A549 (cell line): Measurements from ENCODE around the gene FAM8A1. TPM values are rescaled to one million over a fixed set of nuclear protein-coding genes. Genes with fewer than 3 reads are reported as not detected.

Experiments used
- ATAC-seq, 2 experiments: fragments of 200-7000 bp in 1 of 2; fragments of >200 bp in 1 of 2; cut with Nextera tagmentation in 1 of 2; cut with Tn5 transposase in 1 of 2; 3 replicates each; pipeline versions ENCODE4 v1.8.0 to v1.9.1; 2018 to 2020; ENCODE audit warnings: mild to moderate bottlenecking in 1 of 2, moderate library complexity in 1 of 2
- CTCF ChIA-PET: fragments of 300-600 bp; sonication (Branson Sonifier 250); formaldehyde crosslinking; extraction: SDS; loops from one replicate; lab custom pipeline; 2021; ENCODE audit warnings: antibody characterized with exemption, inconsistent platforms; lab: Yijun Ruan, JAX
- POLR2A ChIA-PET: fragments of 350-600 bp; formaldehyde crosslinking; extraction: SDS; loops from one replicate; lab custom pipeline; 2021; ENCODE audit warnings: antibody characterized with exemption, inconsistent platforms; lab: Yijun Ruan, JAX
- DNase-seq, 2 experiments: peaks; one replicate each; pipeline versions ENCODE4 v3.0.0 to v3.0.0-alpha.2; 2011 to 2016; ENCODE audit warnings: low read depth in 1 of 2, low spot score in 1 of 2
- FAIRE-seq: peaks from 2 replicates; lab custom pipeline; 2011; peaks lifted over from hg19 to GRCh38; lab: Jason Lieb, UNC
- H3K27ac ChIP-seq, 2 experiments: fragments of >200 bp; sonication (Bioruptor Twin); formaldehyde crosslinking; 3 replicates each; pipeline ENCODE4 v1.5.1; 2016 to 2017
- H3K4me1 ChIP-seq: fragments of >200 bp; sonication (Bioruptor Twin); formaldehyde crosslinking; 3 replicates; pipeline ENCODE4 v1.6.1; 2016
- H3K4me2 ChIP-seq: fragments of >200 bp; sonication (Bioruptor Twin); formaldehyde crosslinking; 3 replicates; pipeline ENCODE4 v1.6.1; 2016
- H3K4me3 ChIP-seq: fragments of >200 bp; sonication (Bioruptor Twin); formaldehyde crosslinking; 3 replicates; pipeline ENCODE4 v1.5.1; 2016
- H3K9me3 ChIP-seq: fragments of >200 bp; sonication (Bioruptor Twin); formaldehyde crosslinking; 3 replicates; pipeline ENCODE4 v1.6.1; 2016
- ATOH8 ChIP-seq: fragments of 250-450 bp; sonication (Bioruptor Pico); IDR thresholded peaks from 2 replicates; pipeline ENCODE4 v1.5.0; 2020; ENCODE audit warnings: low read depth, mild to moderate bottlenecking, moderate library complexity
- CEBPB ChIP-seq, 2 experiments: fragments of >200 bp in 1 of 2; sonication (Bioruptor Twin) in 1 of 2; formaldehyde crosslinking in 1 of 2; IDR thresholded peaks; 2 replicates each; pipeline ENCODE4 v1.6.1; 2012 to 2016
- CHD2 ChIP-seq: fragments of 150-350 bp; IDR thresholded peaks from 2 replicates; pipeline ENCODE4 v1.6.1; 2014; ENCODE audit warnings: low read length; ENCODE audit not compliant: partially characterized antibody
- E2F6 ChIP-seq: IDR thresholded peaks from 2 replicates; pipeline ENCODE4 v1.6.1; 2012; ENCODE audit warnings: low read depth, borderline replicate concordance
- EHF ChIP-seq: fragments of 250-450 bp; sonication (Bioruptor Pico); IDR thresholded peaks from 2 replicates; pipeline ENCODE4 v1.5.0; 2020; ENCODE audit warnings: mild to moderate bottlenecking
- FOSB ChIP-seq: fragments of 250-450 bp; sonication (Bioruptor Pico); IDR thresholded peaks from 2 replicates; pipeline ENCODE4 v1.5.0; 2020; ENCODE audit warnings: mild to moderate bottlenecking, moderate library complexity
- FOXS1 ChIP-seq: fragments of 250-450 bp; sonication (Bioruptor Pico); IDR thresholded peaks from 2 replicates; pipeline ENCODE4 v1.5.0; 2020; ENCODE audit warnings: mild to moderate bottlenecking, moderate library complexity
- GATA3 ChIP-seq: IDR thresholded peaks from 2 replicates; pipeline ENCODE4 v1.6.1; 2012; ENCODE audit warnings: borderline replicate concordance
- HES2 ChIP-seq: fragments of >200 bp; sonication (Bioruptor Twin); formaldehyde crosslinking; IDR thresholded peaks from 2 replicates; pipeline ENCODE4 v1.6.1; 2016
- HOXA7 ChIP-seq: fragments of 250-450 bp; sonication (Bioruptor Pico); IDR thresholded peaks from 2 replicates; pipeline ENCODE4 v1.5.0; 2020; ENCODE audit warnings: mild to moderate bottlenecking, moderate library complexity
- HOXB5 ChIP-seq: fragments of 250-450 bp; sonication (Bioruptor Pico); IDR thresholded peaks from 2 replicates; pipeline ENCODE4 v1.5.0; 2020; ENCODE audit warnings: mild to moderate bottlenecking, moderate library complexity
- KDM1A ChIP-seq: fragments of 200-600 bp; sonication (generic); IDR thresholded peaks from 2 replicates; pipeline ENCODE4 v1.6.1; 2016; ENCODE audit warnings: low read depth, mild to moderate bottlenecking
- MAX ChIP-seq: IDR thresholded peaks from 2 replicates; pipeline ENCODE4 v1.6.1; 2012
- NFE2L2 ChIP-seq: fragments of 150-350 bp; conservative IDR thresholded peaks from 2 replicates; pipeline ENCODE4 v1.6.1; 2014; ENCODE audit warnings: low read length
- NPAS2 ChIP-seq: fragments of 250-450 bp; sonication (Bioruptor Pico); IDR thresholded peaks from 2 replicates; pipeline ENCODE4 v1.8.0; 2022; ENCODE audit warnings: mild to moderate bottlenecking, moderate library complexity, borderline replicate concordance
- PHF8 ChIP-seq: fragments of 200-600 bp; sonication (generic); IDR thresholded peaks from 2 replicates; pipeline ENCODE4 v1.6.1; 2016; ENCODE audit warnings: low read depth, mild to moderate bottlenecking, antibody characterized with exemption, moderate library complexity, borderline replicate concordance
- POLR2A ChIP-seq: IDR thresholded peaks from 2 replicates; pipeline ENCODE4 v1.6.1; 2012; ENCODE audit warnings: mild to moderate bottlenecking, low read length
- RCOR1 ChIP-seq: fragments of 150-350 bp; IDR thresholded peaks from 2 replicates; pipeline ENCODE4 v1.6.1; 2014; ENCODE audit warnings: antibody characterized with exemption, low read length, low read depth
- USF2 ChIP-seq: fragments of 450-650 bp; IDR thresholded peaks from 2 replicates; pipeline ENCODE4 v1.6.1; 2014; ENCODE audit warnings: antibody characterized with exemption
- ZFP36 ChIP-seq: fragments of 450-650 bp; IDR thresholded peaks from 2 replicates; pipeline ENCODE4 v1.6.1; 2014; ENCODE audit warnings: borderline replicate concordance; ENCODE audit not compliant: partially characterized antibody
- ZSCAN20 ChIP-seq: fragments of 250-450 bp; sonication (Bioruptor Pico); IDR thresholded peaks from 2 replicates; pipeline ENCODE4 v1.8.0; 2022; ENCODE audit warnings: mild to moderate bottlenecking, moderate library complexity
- WGBS: methylation state at CpG from one replicate; pipeline ENCODE4 v1.1.6; 2017; ENCODE audit errors: missing lambda C conversion rate; 5-methylcytosine and 5-hydroxymethylcytosine counted together
- polyA plus RNA-seq, 4 experiments: library from polyadenylated mRNA; depleted of rRNA in 3 of 4; stranded (reverse); fragments of >200 nt; fragmentation: RNase III in 1 of 4; extraction: RNeasy Plus Mini Kit Qiagen cat#74134 plus additional on column Dnase treatment in 1 of 4; gene quantifications; 2 replicates in 3 of 4; 3 replicates in 1 of 4; pipeline ENCODE4 v1.2.3, GENCODE V29; 2011 to 2017

Gene FAM8A1
- polyA plus RNA-seq, 2 of the 4 experiments (the other 2 are of a cell fraction): 5.5 to 9.0 TPM

- DNase-seq (no peak), ATAC-seq (no peak), FAIRE-seq (no peak)
- H3K4me3 ChIP-seq: no peak overlapping the region
- CTCF ChIA-PET: no interaction called here
- H3K9me3 ChIP-seq: no peaks in the 10 kb centered on the region
- H3K4me2 ChIP-seq: no peak overlapping the region
- WGBS: 86% methylated on average over 1 of the region's 1 CpG
- no peak overlapping the region for H3K27ac ChIP-seq
- POLR2A ChIA-PET: no interaction called here
- no peak for TF ChIP-seq ZSCAN20
- TF ChIP-seq HOXA7 (CRISPR knock-in tag): no peak
- TF ChIP-seq NPAS2: no peak
- no peak for TF ChIP-seq KDM1A
- no peak for TF ChIP-seq FOXS1 (CRISPR knock-in tag)
- no peak for TF ChIP-seq RCOR1
- no peak for TF ChIP-seq FOSB (CRISPR knock-in tag)
- TF ChIP-seq HES2: no peak
- TF ChIP-seq MAX: no peak
- TF ChIP-seq ZFP36: no peak
- no peak for TF ChIP-seq NFE2L2
- H3K4me1 ChIP-seq: 0 out of 3 replicates have a peak, but pooled peaks cover 8% of the 10 kb centered on the region
Observed at GRCh38 chr6:17591287-17591686, 8.8 kb upstream of the FAM8A1 start.

- no peak for ATAC-seq
- TF ChIP-seq HOXB5 (CRISPR knock-in tag) (no peak), CHD2 (no peak), EHF (CRISPR knock-in tag) (no peak)
- POLR2A ChIA-PET: no interaction called here
- no peak for DNase-seq
- Histone ChIP-seq H3K4me1 (0 out of 3 replicates have a peak, but pooled peaks cover 8% of the 10 kb centered on the region), H3K4me3 (no peak overlapping the region), H3K27ac (no peak overlapping the region), H3K9me3 (no peaks in the 10 kb centered on the region), H3K4me2 (no peak overlapping the region)
- FAIRE-seq: no peak
- CTCF ChIA-PET: interaction anchor here (0.7 kb wide), 1 partner anchor 9 kb away, joined by 3 read pairs; no protein-coding TSS in a partner anchor
Observed at GRCh38 chr6:17593246-17593645, 6.9 kb upstream of the FAM8A1 start.

GRCh38 chr6:17596085-17596484 is 4.0 kb upstream of the FAM8A1 start:
- H3K4me2 ChIP-seq: no peak overlapping the region
- H3K4me3 ChIP-seq: no peak overlapping the region
- WGBS: 89% methylated on average over 3 of the region's 3 CpGs
- POLR2A ChIA-PET: no interaction called here
- H3K4me1 ChIP-seq: no peaks in the 10 kb centered on the region
- ATAC-seq: no peak
- H3K9me3 ChIP-seq: no peaks in the 10 kb centered on the region
- TF ChIP-seq USF2 (no peak), FOXS1 (CRISPR knock-in tag) (no peak), POLR2A (no peak), GATA3 (no peak), CEBPB (IDR thresholded peaks at IDR 0.05) (0 out of 4 replicates have a peak, but pooled peaks of 1 of the 2 experiments have one; percentile 7)
- CTCF ChIA-PET: interaction anchor here (1.8 kb wide), 1 partner anchor 11 kb away, joined by 4 read pairs; no protein-coding TSS in a partner anchor
- no peak overlapping the region for H3K27ac ChIP-seq
- no peak for DNase-seq
- no peak for FAIRE-seq

- peak overlapping the region; percentile 69 to 92 for H3K27ac ChIP-seq
- POLR2A ChIA-PET: interaction anchor here (1.0 kb wide), 1 partner anchor 11 kb away, joined by 8 read pairs; no protein-coding TSS in a partner anchor
- H3K4me3 ChIP-seq: peak overlapping the region; percentile 99
- TF ChIP-seq PHF8: peak; percentile 39
- TF ChIP-seq ATOH8 (CRISPR knock-in tag): no peak
- TF ChIP-seq E2F6: 0 out of 2 replicates have a peak, but pooled peaks have one; percentile 13
- CTCF ChIA-PET: interaction anchor here (0.9 to 1.4 kb wide), 2 partner anchors 11 to 12 kb away, joined by 3 read pairs; no protein-coding TSS in a partner anchor
- WGBS: 17% methylated on average over 11 of the region's 77 CpGs
- FAIRE-seq (no peak), DNase-seq (no peak), ATAC-seq (peak; percentile 73)
- H3K4me2 ChIP-seq: peak overlapping the region; percentile 80
- H3K9me3 ChIP-seq: no peaks in the 10 kb centered on the region
- peaks cover 21% of the 10 kb centered on the region; the same call in 2 of the 3 replicates for H3K4me1 ChIP-seq
Observed at GRCh38 chr6:17600527-17601385, 654 bp downstream of the FAM8A1 start.
